Hepatocyte (in vitro differentiated cells): ENCODE data around the gene SLC25A6.

Source experiments
- CTCF ChIP-seq: fragments of 200-600 bp; sonication (generic); IDR thresholded peaks from 2 replicates; pipeline ENCODE4 v1.5.1; 2016; ENCODE audit warnings: antibody characterized with exemption, mild to moderate bottlenecking; ENCODE audit not compliant: poor library complexity
- EZH2 ChIP-seq: fragments of 200-600 bp; sonication (generic); IDR thresholded peaks from 2 replicates; pipeline ENCODE4 v1.6.1; 2016; ENCODE audit warnings: antibody characterized with exemption, mild to moderate bottlenecking, borderline replicate concordance
- EZH2phosphoT487 ChIP-seq: fragments of 200-600 bp; sonication (generic); IDR thresholded peaks from one replicate; pipeline ENCODE4 v1.6.1; 2018; ENCODE audit warnings: antibody characterized with exemption, mild to moderate bottlenecking, low read depth, moderate library complexity; ENCODE audit not compliant: unreplicated experiment, severe bottlenecking

DNA sequence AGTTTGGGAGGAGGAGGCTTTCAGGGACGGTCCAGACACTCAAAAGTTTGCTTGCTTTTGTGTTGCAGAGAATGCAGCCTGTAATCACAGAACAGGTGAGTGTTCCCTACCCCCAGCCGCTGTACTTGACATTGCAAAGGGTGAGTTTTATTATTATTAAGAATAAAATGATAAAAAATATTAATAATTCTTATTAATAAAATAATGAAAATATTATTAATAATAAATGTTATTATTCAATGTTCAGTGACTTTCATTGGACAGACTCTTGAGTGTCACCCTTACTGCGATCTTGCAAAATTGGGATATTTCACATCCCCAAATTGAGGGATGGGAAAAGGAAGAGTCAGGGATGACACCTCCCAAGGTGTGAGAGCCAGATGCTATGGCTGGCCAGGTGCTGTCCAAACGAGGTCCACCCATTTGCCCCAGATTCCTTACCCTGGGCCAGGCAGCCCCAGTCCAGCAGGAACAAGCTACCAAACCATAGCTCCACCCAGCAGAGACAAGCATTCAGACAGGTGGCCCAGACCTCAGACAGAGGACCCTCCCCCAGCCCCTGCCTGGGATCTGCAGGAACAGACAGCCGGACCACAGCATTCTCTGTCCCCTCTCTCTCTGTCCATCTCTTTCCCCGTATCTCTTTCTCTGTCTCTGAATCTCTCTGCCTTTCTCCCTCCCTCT is 33.0 kb downstream of the SLC25A6 start:
- TF ChIP-seq CTCF (no peak), EZH2 (no peak), EZH2phosphoT487 (no peak)
